Suprapubic skin (tissue), 4 donors: ENCODE data around the gene SLC12A2.

Source experiments
- CTCF ChIP-seq, 2 donors: fragments of 200-600 bp in 1 of 2; fragments of 450-650 bp in 1 of 2; sonication (generic) in 1 of 2; IDR thresholded peaks; one replicate each; pipeline ENCODE4 v1.5.1; 2016 to 2019; ENCODE audit warnings: antibody characterized with exemption in 2 of 2, mild to moderate bottlenecking in 1 of 2, moderate library complexity in 1 of 2
- EP300 ChIP-seq: sonication (generic); formaldehyde crosslinking; IDR thresholded peaks from one replicate; pipeline ENCODE4 v1.6.1; 2017; ENCODE audit warnings: antibody characterized with exemption
- POLR2A ChIP-seq, 2 donors: fragments of 450-650 bp; IDR thresholded peaks; one replicate each; pipeline ENCODE4 v1.6.1; 2017; ENCODE audit warnings: antibody characterized with exemption in 2 of 2, mild to moderate bottlenecking in 2 of 2, moderate library complexity in 2 of 2
- POLR2AphosphoS5 ChIP-seq, 3 donors: sonication (generic); formaldehyde crosslinking; IDR thresholded peaks; one replicate each; pipeline ENCODE4 v1.6.1; 2017; ENCODE audit warnings: antibody characterized with exemption in 3 of 3

DNA sequence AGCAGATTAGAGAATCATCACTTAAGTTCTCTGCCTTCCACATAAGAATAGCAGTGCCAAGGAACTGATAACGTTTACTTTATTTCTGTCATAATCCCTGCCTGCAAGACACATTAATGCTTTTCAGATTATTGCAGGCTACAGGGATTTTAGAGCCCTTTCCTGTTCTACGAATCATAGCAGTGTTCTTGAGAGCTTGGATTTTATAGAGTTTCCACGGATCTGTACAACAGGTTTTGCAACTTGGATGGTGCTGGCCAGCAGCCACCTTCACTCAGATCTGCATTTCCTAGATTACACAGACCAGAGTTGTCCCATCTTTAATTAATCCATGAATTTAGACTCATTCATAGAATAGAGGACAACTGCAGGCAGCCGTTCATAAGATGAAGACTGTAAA, 38.1 kb downstream of the SLC12A2 start:
- TF ChIP-seq POLR2A (IDR thresholded peaks at IDR 0.05) (no peak), CTCF (IDR thresholded peaks at IDR 0.05) (no peak), EP300 (no peak), POLR2AphosphoS5 (IDR thresholded peaks at IDR 0.05) (no peak)
